K562 (cell line): Measurements from ENCODE around the gene FARSA. TPM values are rescaled to one million over a fixed set of nuclear protein-coding genes. Genes with fewer than 3 reads are reported as not detected.

ENCODE experiments used
- CBX3 ChIP-seq, 2 experiments: IDR thresholded peaks; 1 replicate in 1 of 2; 2 replicates in 1 of 2; pipeline ENCODE4 v1.6.1; 2012; ENCODE audit warnings: inconsistent platforms in 2 of 2, low read length in 2 of 2, borderline replicate concordance in 1 of 2, control low read depth in 1 of 2
- ETV6 ChIP-seq, 3 experiments: fragments of 150-350 bp in 1 of 3; sonication (generic) in 1 of 3; formaldehyde crosslinking in 1 of 3; IDR thresholded peaks; 2 replicates each; pipeline versions ENCODE4 v1.6.1 to v1.8.0; 2014 to 2022; ENCODE audit warnings: borderline replicate concordance in 2 of 3, low read depth in 2 of 3, antibody characterized with exemption in 1 of 3, low read length in 1 of 3, mild to moderate bottlenecking in 1 of 3, missing genetic modification reagents in 1 of 3
- HNRNPK ChIP-seq: fragments of 200-400 bp; formaldehyde crosslinking; IDR thresholded peaks from one replicate; pipeline ENCODE4 v1.6.1; 2018; ENCODE audit warnings: mild to moderate bottlenecking, low read depth, low read length; ENCODE audit not compliant: poor library complexity, severe bottlenecking
- KDM4B ChIP-seq, 2 experiments: fragments of 450-650 bp in 1 of 2; sonication (generic) in 1 of 2; IDR thresholded peaks; 2 replicates each; pipeline ENCODE4 v1.6.1; 2016 to 2017; ENCODE audit warnings: borderline replicate concordance in 2 of 2, antibody characterized with exemption in 1 of 2, low read depth in 1 of 2, mild to moderate bottlenecking in 1 of 2
- MCM3 ChIP-seq: fragments of 450-650 bp; IDR thresholded peaks from 2 replicates; pipeline ENCODE4 v1.6.1; 2016
- NCOA1 ChIP-seq: fragments of 450-650 bp; IDR thresholded peaks from 2 replicates; pipeline ENCODE4 v1.6.1; 2016; ENCODE audit warnings: low read depth
- NR1H2 ChIP-seq: sonication (generic); formaldehyde crosslinking; IDR thresholded peaks from 2 replicates; pipeline ENCODE4 v1.4.0; 2020; ENCODE audit warnings: mild to moderate bottlenecking, missing genetic modification reagents
- NR2F6 ChIP-seq: fragments of 450-650 bp; formaldehyde crosslinking; IDR thresholded peaks from 2 replicates; pipeline ENCODE4 v1.4.0; 2020; ENCODE audit warnings: mild to moderate bottlenecking
- RBM22 ChIP-seq: fragments of 200-400 bp; formaldehyde crosslinking; IDR thresholded peaks from 2 replicates; pipeline ENCODE4 v1.6.1; 2018; ENCODE audit warnings: low read length, low read depth; ENCODE audit not compliant: poor library complexity, severe bottlenecking
- SIX5 ChIP-seq, 2 experiments: IDR thresholded peaks; 2 replicates each; pipeline ENCODE4 v1.6.1; 2011; ENCODE audit warnings: low read length in 2 of 2, borderline replicate concordance in 1 of 2, low read depth in 1 of 2, mild to moderate bottlenecking in 1 of 2, moderate library complexity in 1 of 2; ENCODE audit not compliant: insufficient read depth in 1 of 2
- SMARCA4 ChIP-seq: fragments of 450-650 bp; IDR thresholded peaks from 2 replicates; pipeline ENCODE4 v1.6.1; 2016
- SRSF3 ChIP-seq: fragments of 200-400 bp; formaldehyde crosslinking; IDR thresholded peaks from 2 replicates; pipeline ENCODE4 v1.6.1; 2016; ENCODE audit warnings: mild to moderate bottlenecking, low read length, moderate library complexity; ENCODE audit not compliant: insufficient read depth
- SUPT5H ChIP-seq: fragments of 450-650 bp; IDR thresholded peaks from 2 replicates; pipeline ENCODE4 v1.6.1; 2016
- TAF15 ChIP-seq: fragments of 200-400 bp; formaldehyde crosslinking; IDR thresholded peaks from 2 replicates; pipeline ENCODE4 v1.6.1; 2017; ENCODE audit warnings: mild to moderate bottlenecking, low read depth, low read length, moderate library complexity
- TBL1XR1 ChIP-seq, 2 experiments: IDR thresholded peaks; 2 replicates each; pipeline ENCODE4 v1.6.1; 2012; ENCODE audit warnings: improper control_type of control experiment in 2 of 2, low read length in 2 of 2, mild to moderate bottlenecking in 1 of 2
- TCF3 ChIP-seq: sonication (generic); formaldehyde crosslinking; IDR thresholded peaks from 2 replicates; pipeline ENCODE4 v1.4.0; 2020; ENCODE audit warnings: mild to moderate bottlenecking, missing genetic modification reagents
- XRCC3 ChIP-seq: fragments of 450-650 bp; IDR thresholded peaks from 2 replicates; pipeline ENCODE4 v1.6.1; 2017; ENCODE audit warnings: mild to moderate bottlenecking, moderate library complexity
- ZFPM2 ChIP-seq: fragments of 250-450 bp; sonication (Bioruptor Pico); IDR thresholded peaks from 2 replicates; pipeline ENCODE4 v1.5.1; 2022; ENCODE audit warnings: mild to moderate bottlenecking
- ZNF212 ChIP-seq: fragments of 450-650 bp; formaldehyde crosslinking; IDR thresholded peaks from 2 replicates; pipeline ENCODE4 v1.4.0; 2020; ENCODE audit warnings: mild to moderate bottlenecking
- ZNF217 ChIP-seq: sonication (generic); formaldehyde crosslinking; IDR thresholded peaks from 2 replicates; pipeline ENCODE4 v1.8.0; 2022; ENCODE audit warnings: mild to moderate bottlenecking, missing genetic modification reagents
- ZNF551 ChIP-seq: fragments of 250-450 bp; sonication (Bioruptor Pico); IDR thresholded peaks from 2 replicates; pipeline ENCODE4 v1.5.0; 2021; ENCODE audit warnings: mild to moderate bottlenecking, moderate library complexity
- ZNF717 ChIP-seq: fragments of 250-450 bp; sonication (Bioruptor Pico); IDR thresholded peaks from 2 replicates; pipeline ENCODE4 v1.5.0; 2021
- ZNF75A ChIP-seq: fragments of 450-650 bp; formaldehyde crosslinking; IDR thresholded peaks from 2 replicates; pipeline ENCODE4 v1.4.0; 2020; ENCODE audit warnings: mild to moderate bottlenecking
- polyA plus RNA-seq, 8 experiments: library from polyadenylated mRNA; depleted of rRNA in 4 of 8; stranded (reverse) in 5 of 8; unstranded in 3 of 8; fragments of >200 nt; fragmentation: Nextera tagmentation in 2 of 8; fragmentation: Illumina TruSeq in 1 of 8; extraction: Ambion mirVana in 2 of 8; extraction: Trizol in 1 of 8; gene quantifications; 2 replicates each; pipeline versions ENCODE4 v1.2.1 to v1.2.3, GENCODE V29; 2011 to 2014; ENCODE audit warnings: inconsistent platforms in 1 of 8, missing spikeins in 1 of 8
- total RNA-seq, 7 experiments: library from RNA; depleted of rRNA in 6 of 7; stranded (reverse); fragments of >200 nt in 6 of 7; fragmentation: Illumina TruSeq in 2 of 7; extraction: Trizol in 2 of 7; gene quantifications; 2 replicates each; pipeline versions ENCODE4 v1.2.1 to v1.2.3, GENCODE V29; 2011 to 2021; ENCODE audit warnings: low replicate concordance in 1 of 7
- TF ChIP-seq, protein P1 (sequence below): fragments of 250-450 bp; sonication (Bioruptor Pico); IDR thresholded peaks from 2 replicates; pipeline ENCODE4 v1.8.0; 2021; ENCODE audit warnings: mild to moderate bottlenecking, moderate library complexity
- TF ChIP-seq, protein P2 (sequence below): sonication (generic); formaldehyde crosslinking; IDR thresholded peaks from 2 replicates; pipeline ENCODE4 v1.8.0; 2022; ENCODE audit warnings: missing genetic modification reagents, mild to moderate bottlenecking, borderline replicate concordance
- TF ChIP-seq, protein P3 (sequence below): fragments of 450-650 bp; IDR thresholded peaks from 2 replicates; pipeline ENCODE4 v1.7.1; 2018; ENCODE audit warnings: mild to moderate bottlenecking, low read depth; ENCODE audit not compliant: partially characterized antibody

Gene FARSA
- total and polyA plus RNA-seq, 9 of the 15 experiments (the other 6 are each of a cell fraction or from before 2014, with no cell fraction given) = 25.2 to 237 (median 89.6) TPM

DNA sequence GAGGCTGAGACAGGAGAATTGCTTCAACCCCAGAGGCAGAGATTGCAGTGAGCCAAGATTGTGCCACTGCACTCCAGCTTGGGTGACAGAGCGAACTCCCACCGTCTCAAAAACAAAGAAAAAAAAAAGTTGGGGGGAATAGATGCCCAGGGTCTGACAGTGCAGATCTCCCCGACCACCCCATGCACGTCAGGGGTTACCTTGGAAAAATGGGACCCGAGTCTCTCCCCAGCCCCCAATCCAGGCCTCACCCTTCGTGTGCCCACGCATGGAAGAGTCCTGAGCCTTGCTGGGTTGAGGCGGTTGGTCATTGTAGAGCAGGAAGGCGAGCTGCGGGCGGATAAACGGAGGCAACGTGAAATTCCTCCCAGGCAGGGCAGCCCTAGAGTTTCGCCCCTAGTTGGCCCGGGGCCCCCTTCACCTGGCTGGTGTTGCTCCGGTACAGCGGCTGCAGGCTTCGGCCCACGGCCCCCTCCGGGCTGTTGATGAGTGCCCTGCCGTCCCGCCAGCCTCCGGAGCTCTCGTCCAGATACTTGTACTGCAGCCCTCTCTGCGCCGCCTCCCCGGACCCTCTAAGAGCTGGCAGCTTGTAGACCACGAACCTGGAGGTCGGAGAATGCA is 52.9 kb downstream of the FARSA start (continued):
- TF ChIP-seq NCOA1 = no peak
- no peak for TF ChIP-seq ETV6 (IDR thresholded peaks at IDR 0.05; ENCODE audit: borderline replicate concordance in 1 of 2, low read depth in 2 of 2, low read length in 1 of 2)
- 0 out of 2 replicates have a peak, but pooled peaks have one; percentile 43 for TF ChIP-seq ETV6 (CRISPR knock-in tag; IDR thresholded peaks at IDR 0.05; ENCODE audit: borderline replicate concordance)
- no peak for TF ChIP-seq SUPT5H
- no peak for TF ChIP-seq ZNF212
- no peak for TF ChIP-seq HNRNPK
- TF ChIP-seq, protein P1, sequence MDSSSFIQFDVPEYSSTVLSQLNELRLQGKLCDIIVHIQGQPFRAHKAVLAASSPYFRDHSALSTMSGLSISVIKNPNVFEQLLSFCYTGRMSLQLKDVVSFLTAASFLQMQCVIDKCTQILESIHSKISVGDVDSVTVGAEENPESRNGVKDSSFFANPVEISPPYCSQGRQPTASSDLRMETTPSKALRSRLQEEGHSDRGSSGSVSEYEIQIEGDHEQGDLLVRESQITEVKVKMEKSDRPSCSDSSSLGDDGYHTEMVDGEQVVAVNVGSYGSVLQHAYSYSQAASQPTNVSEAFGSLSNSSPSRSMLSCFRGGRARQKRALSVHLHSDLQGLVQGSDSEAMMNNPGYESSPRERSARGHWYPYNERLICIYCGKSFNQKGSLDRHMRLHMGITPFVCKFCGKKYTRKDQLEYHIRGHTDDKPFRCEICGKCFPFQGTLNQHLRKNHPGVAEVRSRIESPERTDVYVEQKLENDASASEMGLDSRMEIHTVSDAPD (CRISPR knock-in tag) = no peak
- TF ChIP-seq TBL1XR1 (IDR thresholded peaks at IDR 0.05; ENCODE audit: low read length in 2 of 2) = no peak
- no peak for TF ChIP-seq TCF3 (CRISPR knock-in tag)
- TF ChIP-seq ZNF717 (CRISPR knock-in tag) = no peak
- TF ChIP-seq NR2F6 = no peak
- TF ChIP-seq ZNF551 (CRISPR knock-in tag) = no peak
- TF ChIP-seq, protein P2, sequence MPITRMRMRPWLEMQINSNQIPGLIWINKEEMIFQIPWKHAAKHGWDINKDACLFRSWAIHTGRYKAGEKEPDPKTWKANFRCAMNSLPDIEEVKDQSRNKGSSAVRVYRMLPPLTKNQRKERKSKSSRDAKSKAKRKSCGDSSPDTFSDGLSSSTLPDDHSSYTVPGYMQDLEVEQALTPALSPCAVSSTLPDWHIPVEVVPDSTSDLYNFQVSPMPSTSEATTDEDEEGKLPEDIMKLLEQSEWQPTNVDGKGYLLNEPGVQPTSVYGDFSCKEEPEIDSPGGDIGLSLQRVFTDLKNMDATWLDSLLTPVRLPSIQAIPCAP = 0 out of 2 replicates have a peak, but pooled peaks have one; percentile 12
- TF ChIP-seq MCM3 = no peak
- peak; percentile 17 for TF ChIP-seq RBM22
- TF ChIP-seq, protein P3, sequence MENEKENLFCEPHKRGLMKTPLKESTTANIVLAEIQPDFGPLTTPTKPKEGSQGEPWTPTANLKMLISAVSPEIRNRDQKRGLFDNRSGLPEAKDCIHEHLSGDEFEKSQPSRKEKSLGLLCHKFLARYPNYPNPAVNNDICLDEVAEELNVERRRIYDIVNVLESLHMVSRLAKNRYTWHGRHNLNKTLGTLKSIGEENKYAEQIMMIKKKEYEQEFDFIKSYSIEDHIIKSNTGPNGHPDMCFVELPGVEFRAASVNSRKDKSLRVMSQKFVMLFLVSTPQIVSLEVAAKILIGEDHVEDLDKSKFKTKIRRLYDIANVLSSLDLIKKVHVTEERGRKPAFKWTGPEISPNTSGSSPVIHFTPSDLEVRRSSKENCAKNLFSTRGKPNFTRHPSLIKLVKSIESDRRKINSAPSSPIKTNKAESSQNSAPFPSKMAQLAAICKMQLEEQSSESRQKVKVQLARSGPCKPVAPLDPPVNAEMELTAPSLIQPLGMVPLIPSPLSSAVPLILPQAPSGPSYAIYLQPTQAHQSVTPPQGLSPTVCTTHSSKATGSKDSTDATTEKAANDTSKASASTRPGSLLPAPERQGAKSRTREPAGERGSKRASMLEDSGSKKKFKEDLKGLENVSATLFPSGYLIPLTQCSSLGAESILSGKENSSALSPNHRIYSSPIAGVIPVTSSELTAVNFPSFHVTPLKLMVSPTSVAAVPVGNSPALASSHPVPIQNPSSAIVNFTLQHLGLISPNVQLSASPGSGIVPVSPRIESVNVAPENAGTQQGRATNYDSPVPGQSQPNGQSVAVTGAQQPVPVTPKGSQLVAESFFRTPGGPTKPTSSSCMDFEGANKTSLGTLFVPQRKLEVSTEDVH = no peak
- no peak for TF ChIP-seq TAF15
- TF ChIP-seq KDM4B (IDR thresholded peaks at IDR 0.05; ENCODE audit: borderline replicate concordance in 2 of 2, low read depth in 1 of 2) = no peak
- TF ChIP-seq XRCC3 = no peak
- TF ChIP-seq NR1H2 = no peak
- TF ChIP-seq ZNF217 (CRISPR knock-in tag) = no peak
- no peak for TF ChIP-seq SIX5 (IDR thresholded peaks at IDR 0.05; ENCODE audit: borderline replicate concordance in 1 of 2, insufficient read depth in 1 of 2, low read depth in 1 of 2, low read length in 2 of 2)
- TF ChIP-seq ZFPM2 (CRISPR knock-in tag) = no peak
- no peak for TF ChIP-seq ZNF75A
- no peak for TF ChIP-seq CBX3 (IDR thresholded peaks at IDR 0.05; ENCODE audit: borderline replicate concordance in 1 of 2, low read length in 2 of 2)
- no peak for TF ChIP-seq SMARCA4
- TF ChIP-seq SRSF3 = no peak
